BE2C (cell line): ENCODE results near the gene MAJIN.
"Not testable (repeated sequence)": the region's sequence is repeated elsewhere in the genome, so short reads cannot be mapped to it uniquely, and the experiment has no call there.

Source experiments
- DNase-seq: peaks from one replicate; pipeline ENCODE4 v3.0.0-alpha.2; 2020
- H3K27me3 ChIP-seq: fragments of 250-450 bp; sonication (Bioruptor Pico); 2 replicates; pipeline ENCODE4 v1.5.1; 2020; ENCODE audit warnings: mild to moderate bottlenecking
- H3K36me3 ChIP-seq: fragments of 250-450 bp; sonication (Bioruptor Pico); 2 replicates; pipeline ENCODE4 v1.5.1; 2020; ENCODE audit warnings: mild to moderate bottlenecking
- H3K4me1 ChIP-seq: fragments of 250-450 bp; sonication (Bioruptor Pico); 2 replicates; pipeline ENCODE4 v1.5.1; 2020
- H3K4me3 ChIP-seq: 2 replicates; pipeline ENCODE4 v1.5.1; 2011; ENCODE audit warnings: low read depth, low read length
- H3K9me3 ChIP-seq: fragments of 250-450 bp; sonication (Bioruptor Pico); 2 replicates; pipeline ENCODE4 v1.5.1; 2020
- TF ChIP-seq, protein P1 (sequence below): IDR thresholded peaks from 2 replicates; pipeline ENCODE4 v1.5.1; 2012; ENCODE audit warnings: mild to moderate bottlenecking, low read depth, low read length

The MAJIN gene

DNA sequence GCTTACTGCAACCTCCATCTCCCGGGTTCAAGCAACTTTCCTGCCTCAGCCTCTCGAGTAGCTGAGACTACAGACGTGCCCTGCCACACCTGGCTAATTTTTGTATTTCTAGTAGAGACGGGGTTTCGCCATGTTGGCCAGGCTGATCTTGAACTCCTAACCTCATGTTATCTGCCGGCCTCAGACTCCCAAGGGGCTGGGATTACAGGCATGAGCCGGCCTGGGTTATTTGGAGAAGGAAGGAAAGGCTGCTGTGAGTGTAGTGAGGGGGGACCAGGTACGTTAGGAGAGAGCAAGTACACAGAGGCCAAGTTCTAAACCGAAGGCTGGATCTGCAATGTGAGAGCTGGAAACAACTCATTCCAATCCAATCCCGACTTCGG is 24.4 kb upstream of the MAJIN start:
- Histone ChIP-seq H3K36me3 (no peaks in the 10 kb centered on the region), H3K4me3 (no peak overlapping the region), H3K4me1 (no peaks in the 10 kb centered on the region), H3K9me3 (no peaks in the 10 kb centered on the region), H3K27me3 (no peaks in the 10 kb centered on the region)
- DNase-seq, result no peak
- TF ChIP-seq, protein P1, sequence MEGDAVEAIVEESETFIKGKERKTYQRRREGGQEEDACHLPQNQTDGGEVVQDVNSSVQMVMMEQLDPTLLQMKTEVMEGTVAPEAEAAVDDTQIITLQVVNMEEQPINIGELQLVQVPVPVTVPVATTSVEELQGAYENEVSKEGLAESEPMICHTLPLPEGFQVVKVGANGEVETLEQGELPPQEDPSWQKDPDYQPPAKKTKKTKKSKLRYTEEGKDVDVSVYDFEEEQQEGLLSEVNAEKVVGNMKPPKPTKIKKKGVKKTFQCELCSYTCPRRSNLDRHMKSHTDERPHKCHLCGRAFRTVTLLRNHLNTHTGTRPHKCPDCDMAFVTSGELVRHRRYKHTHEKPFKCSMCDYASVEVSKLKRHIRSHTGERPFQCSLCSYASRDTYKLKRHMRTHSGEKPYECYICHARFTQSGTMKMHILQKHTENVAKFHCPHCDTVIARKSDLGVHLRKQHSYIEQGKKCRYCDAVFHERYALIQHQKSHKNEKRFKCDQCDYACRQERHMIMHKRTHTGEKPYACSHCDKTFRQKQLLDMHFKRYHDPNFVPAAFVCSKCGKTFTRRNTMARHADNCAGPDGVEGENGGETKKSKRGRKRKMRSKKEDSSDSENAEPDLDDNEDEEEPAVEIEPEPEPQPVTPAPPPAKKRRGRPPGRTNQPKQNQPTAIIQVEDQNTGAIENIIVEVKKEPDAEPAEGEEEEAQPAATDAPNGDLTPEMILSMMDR, result no peak

GRCh38 chr11:64994318-64994717 is 22.4 kb upstream of the MAJIN start:
- TF ChIP-seq, protein P1, result no peak
- H3K4me3 ChIP-seq, result no peak overlapping the region
- H3K9me3 ChIP-seq, result no peaks in the 10 kb centered on the region
- DNase-seq, result no peak
- H3K36me3 ChIP-seq, result no peaks in the 10 kb centered on the region
- no peaks in the 10 kb centered on the region for H3K27me3 ChIP-seq
- H3K4me1 ChIP-seq, result 0 out of 2 replicates have a peak, but pooled peaks cover 3% of the 10 kb centered on the region

DNA sequence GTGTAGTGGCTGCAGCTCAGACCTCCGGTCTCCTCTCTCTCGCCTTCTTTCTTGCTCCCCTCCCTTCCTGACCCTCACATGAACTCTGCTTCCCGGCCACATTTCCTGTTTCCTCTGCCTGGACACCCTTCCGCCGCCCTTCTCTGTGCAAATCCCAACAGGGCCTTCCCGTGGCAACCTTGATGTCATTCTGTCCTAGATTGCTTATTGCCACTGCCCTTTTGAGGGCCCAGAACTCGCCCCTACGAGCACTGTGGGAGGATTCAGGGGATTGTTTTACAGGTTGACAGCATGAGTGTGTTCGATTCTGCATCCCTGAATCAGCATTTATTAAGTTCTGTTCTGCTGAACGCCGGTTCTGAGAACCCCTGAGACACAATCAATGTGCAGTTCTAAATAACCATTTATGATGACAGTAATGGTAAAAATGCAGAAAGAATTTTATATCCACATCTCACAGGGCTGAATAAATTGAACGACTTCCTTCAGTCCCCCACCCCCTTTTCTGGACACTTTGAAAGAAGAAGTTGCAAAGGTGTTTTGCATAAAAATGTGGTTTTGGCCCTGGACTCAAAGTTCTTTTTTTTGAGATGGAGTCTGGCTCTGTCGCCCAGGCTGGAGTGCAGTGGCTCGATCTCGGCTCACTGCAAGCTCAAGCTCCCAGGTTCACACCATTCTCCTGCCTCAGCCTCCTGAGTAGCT is 18.5 kb upstream of the MAJIN start:
- no peak for DNase-seq
- no peaks in the 10 kb centered on the region for H3K9me3 ChIP-seq
- H3K4me1 ChIP-seq, result 0 out of 2 replicates have a peak, but pooled peaks cover 3% of the 10 kb centered on the region
- no peaks in the 10 kb centered on the region for H3K36me3 ChIP-seq
- H3K27me3 ChIP-seq, result no peaks in the 10 kb centered on the region
- H3K4me3 ChIP-seq, result no peak overlapping the region
- TF ChIP-seq, protein P1, result no peak

- H3K4me1 ChIP-seq, result 0 out of 2 replicates have a peak, but pooled peaks cover 3% of the 10 kb centered on the region
- no peaks in the 10 kb centered on the region for H3K9me3 ChIP-seq
- TF ChIP-seq, protein P1, result no peak
- DNase-seq, result no peak
- H3K4me3 ChIP-seq, result no peak overlapping the region
- H3K36me3 ChIP-seq, result no peaks in the 10 kb centered on the region
- H3K27me3 ChIP-seq, result no peaks in the 10 kb centered on the region
These were observed 17.5 kb upstream of the MAJIN start for GRCh38 chr11:64989416-64989815.

- no peaks in the 10 kb centered on the region for H3K27me3 ChIP-seq
- TF ChIP-seq, protein P1, result no peak
- DNase-seq, result no peak
- no peaks in the 10 kb centered on the region for H3K9me3 ChIP-seq
- H3K36me3 ChIP-seq, result no peaks in the 10 kb centered on the region
- no peak overlapping the region for H3K4me3 ChIP-seq
- 0 out of 2 replicates have a peak, but pooled peaks cover 3% of the 10 kb centered on the region for H3K4me1 ChIP-seq
These were observed 16.3 kb upstream of the MAJIN start for GRCh38 chr11:64987998-64988854.

GRCh38 chr11:64983339-64983738 is 11.4 kb upstream of the MAJIN start:
- not testable (repeated sequence) for DNase-seq, H3K9me3 ChIP-seq, H3K4me1 ChIP-seq, H3K27me3 ChIP-seq, H3K36me3 ChIP-seq, H3K4me3 ChIP-seq
